Caco-2 (cell line): ENCODE data around the gene UBE2H. TPM values are rescaled to one million over a fixed set of nuclear protein-coding genes. Genes with fewer than 3 reads are reported as not detected.

Source experiments
- BruUV-seq: library from RNA; stranded (reverse); fragments of 400-500 nt; replicated peaks from 2 replicates; lab custom pipeline; 2021; lab: Mats Ljungman, UMichigan
- CTCF ChIA-PET: fragments of 300-600 bp; sonication (Branson Sonifier 250); formaldehyde crosslinking; loops from one replicate; lab custom pipeline; 2022; ENCODE audit warnings: antibody characterized with exemption; lab: Charles Lee
- POLR2A ChIA-PET: fragments of 300-600 bp; sonication (Branson Sonifier 250); formaldehyde crosslinking; loops from one replicate; lab custom pipeline; 2022; ENCODE audit warnings: antibody characterized with exemption; lab: Charles Lee
- DNase-seq, 2 experiments: peaks; one replicate each; pipeline versions ENCODE4 v3.0.0 to v3.0.0-alpha.2; 2020 to 2022
- H3K27me3 ChIP-seq: replicated peaks from 2 replicates; pipeline ENCODE4 v1.6.0; 2011; ENCODE audit warnings: low read length; ENCODE audit not compliant: control insufficient read depth, insufficient read depth
- H3K36me3 ChIP-seq: 2 replicates; pipeline ENCODE4 v1.5.1; 2011; ENCODE audit warnings: low read length; ENCODE audit not compliant: control insufficient read depth, insufficient read depth
- H3K4me1 ChIP-seq: fragments of 250-450 bp; sonication (Bioruptor Pico); 2 replicates; pipeline ENCODE4 v1.5.1; 2020; ENCODE audit warnings: mild to moderate bottlenecking
- H3K4me3 ChIP-seq: 2 replicates; pipeline ENCODE4 v1.5.1; 2011; ENCODE audit warnings: low read depth, mild to moderate bottlenecking, control low read depth, low read length
- H3K9me3 ChIP-seq: fragments of 250-450 bp; sonication (Bioruptor Pico); 2 replicates; pipeline ENCODE4 v1.5.1; 2020; ENCODE audit warnings: mild to moderate bottlenecking, moderate library complexity
- H3K27ac Mint-ChIP-seq: one replicate; pipeline ENCODE4 v1.8.0; 2022; ENCODE audit warnings: mixed read lengths; ENCODE audit not compliant: unreplicated experiment
- H3K27me3 Mint-ChIP-seq: one replicate; pipeline ENCODE4 v1.8.0; 2022; ENCODE audit warnings: mixed read lengths; ENCODE audit not compliant: insufficient read depth, unreplicated experiment
- H3K36me3 Mint-ChIP-seq: one replicate; pipeline ENCODE4 v1.8.0; 2022; ENCODE audit warnings: mild to moderate bottlenecking, mixed read lengths; ENCODE audit not compliant: insufficient read depth, unreplicated experiment
- H3K4me1 Mint-ChIP-seq: one replicate; pipeline ENCODE4 v1.8.0; 2022; ENCODE audit warnings: low read depth, mixed read lengths; ENCODE audit not compliant: unreplicated experiment
- H3K4me3 Mint-ChIP-seq: one replicate; pipeline ENCODE4 v1.8.0; 2022; ENCODE audit warnings: mild to moderate bottlenecking, moderate library complexity, mixed read lengths; ENCODE audit not compliant: unreplicated experiment
- H3K9me3 Mint-ChIP-seq: one replicate; pipeline ENCODE4 v1.8.0; 2022; ENCODE audit warnings: mixed read lengths; ENCODE audit not compliant: unreplicated experiment
- intact Hi-C: fragments of 100-400 bp; cut with micrococcal nuclease; formaldehyde crosslinking; loops from one replicate; pipeline ENCODE4 v1.10.0; 2022; ENCODE audit not compliant: unreplicated experiment
- total RNA-seq: library from RNA; stranded (reverse); gene quantifications from 2 replicates; pipeline ENCODE4 v1.2.3, GENCODE V29; 2022
- TF ChIP-seq, protein P1 (sequence below), 2 experiments: fragments of 200-600 bp in 1 of 2; IDR thresholded peaks; 1 replicate in 1 of 2; 2 replicates in 1 of 2; pipeline versions ENCODE4 v1.5.1 to v1.8.0; 2011 to 2022; ENCODE audit warnings: antibody characterized with exemption in 1 of 2, control low read depth in 1 of 2, inconsistent platforms in 1 of 2, low read depth in 1 of 2, low read length in 1 of 2, mild to moderate bottlenecking in 1 of 2, moderate library complexity in 1 of 2; ENCODE audit not compliant: insufficient read depth in 1 of 2, severe bottlenecking in 1 of 2, unreplicated experiment in 1 of 2

The UBE2H gene
- total RNA-seq, 1 experiment from 2014 or later = 35.7 TPM

DNA sequence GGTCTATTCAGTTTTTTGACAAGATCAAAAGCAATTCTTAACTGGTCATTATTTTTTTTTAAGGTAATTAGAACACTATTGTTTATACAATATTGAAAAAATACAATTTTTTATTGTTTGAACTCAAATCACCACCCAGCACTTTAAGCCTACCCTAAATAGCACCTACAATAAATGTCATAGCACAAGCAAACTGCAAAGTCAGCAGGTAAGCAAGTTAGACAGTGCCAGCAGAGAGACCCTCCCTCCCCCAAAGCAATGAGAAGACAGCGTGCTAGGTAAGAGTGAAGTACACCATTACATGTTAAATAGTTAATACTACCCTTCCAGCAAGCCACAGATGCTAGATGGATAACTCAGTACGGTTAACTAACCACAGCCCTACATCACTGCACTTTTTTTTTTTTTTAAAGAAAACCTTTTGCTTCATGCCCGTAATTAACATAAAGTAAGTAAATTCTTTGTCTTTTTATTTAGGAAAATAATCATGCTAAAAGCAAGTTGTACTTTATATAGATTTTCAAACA lies 120.0 kb downstream of the UBE2H start:
- Mint-ChIP-seq H3K27ac (peak overlapping the region; percentile 46), H3K36me3 (peaks cover 46% of the 10 kb centered on the region), H3K27me3 (no peaks in the 10 kb centered on the region), H3K4me1 (peaks cover 22% of the 10 kb centered on the region), H3K4me3 (no peak overlapping the region), H3K9me3 (no peaks in the 10 kb centered on the region)
- Histone ChIP-seq H3K4me3 (no peak overlapping the region), H3K36me3 (peaks cover 1% of the 10 kb centered on the region; the same call in 1 of the 2 replicates), H3K9me3 (no peaks in the 10 kb centered on the region), H3K4me1 (peaks cover 25% of the 10 kb centered on the region), H3K27me3 (no peaks in the 10 kb centered on the region)
- intact Hi-C loops = no loop called here
- TF ChIP-seq, protein P1, sequence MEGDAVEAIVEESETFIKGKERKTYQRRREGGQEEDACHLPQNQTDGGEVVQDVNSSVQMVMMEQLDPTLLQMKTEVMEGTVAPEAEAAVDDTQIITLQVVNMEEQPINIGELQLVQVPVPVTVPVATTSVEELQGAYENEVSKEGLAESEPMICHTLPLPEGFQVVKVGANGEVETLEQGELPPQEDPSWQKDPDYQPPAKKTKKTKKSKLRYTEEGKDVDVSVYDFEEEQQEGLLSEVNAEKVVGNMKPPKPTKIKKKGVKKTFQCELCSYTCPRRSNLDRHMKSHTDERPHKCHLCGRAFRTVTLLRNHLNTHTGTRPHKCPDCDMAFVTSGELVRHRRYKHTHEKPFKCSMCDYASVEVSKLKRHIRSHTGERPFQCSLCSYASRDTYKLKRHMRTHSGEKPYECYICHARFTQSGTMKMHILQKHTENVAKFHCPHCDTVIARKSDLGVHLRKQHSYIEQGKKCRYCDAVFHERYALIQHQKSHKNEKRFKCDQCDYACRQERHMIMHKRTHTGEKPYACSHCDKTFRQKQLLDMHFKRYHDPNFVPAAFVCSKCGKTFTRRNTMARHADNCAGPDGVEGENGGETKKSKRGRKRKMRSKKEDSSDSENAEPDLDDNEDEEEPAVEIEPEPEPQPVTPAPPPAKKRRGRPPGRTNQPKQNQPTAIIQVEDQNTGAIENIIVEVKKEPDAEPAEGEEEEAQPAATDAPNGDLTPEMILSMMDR (IDR thresholded peaks at IDR 0.05; ENCODE audit: insufficient read depth in 1 of 2, low read depth in 1 of 2, low read length in 1 of 2, severe bottlenecking in 1 of 2, unreplicated experiment in 1 of 2) = no peak
- CTCF ChIA-PET = interaction anchor here (0.7 kb wide), 1 partner anchor 86 kb away, joined by 3 read pairs; no protein-coding TSS in a partner anchor
- no peak for DNase-seq
- POLR2A ChIA-PET = no interaction called here
- BruUV-seq = no TSS peak

DNA sequence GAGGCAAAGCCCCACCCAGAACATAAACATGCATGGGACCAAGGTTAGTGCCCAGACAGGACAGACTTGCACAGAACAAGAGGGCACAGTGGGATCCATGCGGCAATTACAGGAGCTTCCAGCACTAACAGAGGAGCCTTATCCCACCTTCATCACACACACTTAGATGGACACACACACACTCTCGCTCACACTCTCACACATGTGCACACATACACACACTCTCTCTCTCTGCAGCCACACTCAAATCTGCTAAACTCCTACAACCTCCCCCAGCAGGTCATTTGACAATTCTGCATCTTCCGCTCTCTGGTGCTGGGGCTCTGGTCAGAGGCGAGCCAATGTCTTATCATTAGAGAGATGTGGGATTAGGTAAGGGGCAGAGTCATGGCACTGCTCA lies 120.5 kb downstream of the UBE2H start:
- peaks cover 25% of the 10 kb centered on the region for H3K4me1 ChIP-seq
- H3K36me3 ChIP-seq = peaks cover 1% of the 10 kb centered on the region; the same call in 1 of the 2 replicates
- POLR2A ChIA-PET = no interaction called here
- no peaks in the 10 kb centered on the region for H3K9me3 ChIP-seq
- TF ChIP-seq, protein P1 (IDR thresholded peaks at IDR 0.05; ENCODE audit: insufficient read depth in 1 of 2, low read depth in 1 of 2, low read length in 1 of 2, severe bottlenecking in 1 of 2, unreplicated experiment in 1 of 2) = no peak
- H3K27ac Mint-ChIP-seq = peak overlapping the region; percentile 46
- H3K36me3 Mint-ChIP-seq = peaks cover 45% of the 10 kb centered on the region
- intact Hi-C loops = no loop called here
- CTCF ChIA-PET = no interaction called here
- peaks cover 22% of the 10 kb centered on the region for H3K4me1 Mint-ChIP-seq
- no peaks in the 10 kb centered on the region for H3K27me3 ChIP-seq
- no peak overlapping the region for H3K4me3 ChIP-seq
- no peaks in the 10 kb centered on the region for H3K27me3 Mint-ChIP-seq
- H3K4me3 Mint-ChIP-seq = no peak overlapping the region
- H3K9me3 Mint-ChIP-seq = no peaks in the 10 kb centered on the region
- no TSS peak for BruUV-seq
- no peak for DNase-seq

DNA sequence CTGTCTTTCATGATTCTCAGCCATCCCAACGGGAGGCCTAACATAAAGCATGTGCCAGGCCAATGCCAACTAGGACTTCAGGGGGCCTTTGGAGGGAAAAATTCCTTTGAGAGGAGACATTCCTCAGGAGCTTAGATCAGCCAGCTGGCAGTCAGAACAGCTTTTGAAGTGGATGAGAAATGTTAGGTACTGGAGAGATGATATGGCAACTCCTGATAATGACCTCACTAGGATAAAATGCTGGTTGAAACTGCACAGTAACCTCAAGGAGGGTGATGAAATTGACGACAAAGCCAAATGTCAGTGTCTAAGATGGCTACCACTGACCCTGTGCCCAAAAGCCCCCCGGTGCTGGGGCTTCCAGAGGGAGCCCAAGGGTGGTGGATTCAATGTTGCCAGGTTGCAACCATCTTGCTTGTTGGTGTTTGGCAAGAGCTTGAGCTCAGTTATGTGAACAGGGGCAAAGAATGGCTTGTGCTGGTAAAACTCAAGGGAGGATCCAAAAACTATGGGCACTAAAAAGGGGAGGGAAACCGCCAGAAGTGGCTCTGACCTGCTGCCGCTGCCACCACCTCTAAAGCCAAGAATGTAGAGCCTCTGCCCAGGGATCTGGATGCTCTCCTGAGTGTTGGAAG lies 121.2 kb downstream of the UBE2H start:
- CTCF ChIA-PET = interaction anchor here (1.5 kb wide), 1 partner anchor 179 kb away, joined by 10 read pairs; no protein-coding TSS in a partner anchor
- Histone ChIP-seq H3K4me1 (peaks cover 25% of the 10 kb centered on the region), H3K4me3 (no peak overlapping the region), H3K9me3 (no peaks in the 10 kb centered on the region), H3K27me3 (no peaks in the 10 kb centered on the region), H3K36me3 (peaks cover 1% of the 10 kb centered on the region; the same call in 1 of the 2 replicates)
- no peaks in the 10 kb centered on the region for H3K27me3 Mint-ChIP-seq
- peak in 1 of 2 experiments; percentile 30 for DNase-seq
- intact Hi-C loops = no loop called here
- H3K4me1 Mint-ChIP-seq = peaks cover 22% of the 10 kb centered on the region
- TF ChIP-seq, protein P1 (IDR thresholded peaks at IDR 0.05; ENCODE audit: insufficient read depth in 1 of 2, low read depth in 1 of 2, low read length in 1 of 2, severe bottlenecking in 1 of 2, unreplicated experiment in 1 of 2) = no peak
- peaks cover 47% of the 10 kb centered on the region for H3K36me3 Mint-ChIP-seq
- H3K4me3 Mint-ChIP-seq = no peak overlapping the region
- H3K27ac Mint-ChIP-seq = peak overlapping the region; percentile 46
- POLR2A ChIA-PET = no interaction called here
- no TSS peak for BruUV-seq
- no peaks in the 10 kb centered on the region for H3K9me3 Mint-ChIP-seq
